Cerebellar nuclear complex (tissue), 1 donor: ENCODE measurements around the gene CHD2.
"Not testable (repeated sequence)": the region's sequence is repeated elsewhere in the genome, so short reads cannot be mapped to it uniquely, and the experiment has no call there.

Experiments used
- DNase-seq, 2 experiments: peaks; one replicate each; lab custom pipeline; 2025; lab: John Stamatoyannopoulos, UW

CHD2 gene

DNA sequence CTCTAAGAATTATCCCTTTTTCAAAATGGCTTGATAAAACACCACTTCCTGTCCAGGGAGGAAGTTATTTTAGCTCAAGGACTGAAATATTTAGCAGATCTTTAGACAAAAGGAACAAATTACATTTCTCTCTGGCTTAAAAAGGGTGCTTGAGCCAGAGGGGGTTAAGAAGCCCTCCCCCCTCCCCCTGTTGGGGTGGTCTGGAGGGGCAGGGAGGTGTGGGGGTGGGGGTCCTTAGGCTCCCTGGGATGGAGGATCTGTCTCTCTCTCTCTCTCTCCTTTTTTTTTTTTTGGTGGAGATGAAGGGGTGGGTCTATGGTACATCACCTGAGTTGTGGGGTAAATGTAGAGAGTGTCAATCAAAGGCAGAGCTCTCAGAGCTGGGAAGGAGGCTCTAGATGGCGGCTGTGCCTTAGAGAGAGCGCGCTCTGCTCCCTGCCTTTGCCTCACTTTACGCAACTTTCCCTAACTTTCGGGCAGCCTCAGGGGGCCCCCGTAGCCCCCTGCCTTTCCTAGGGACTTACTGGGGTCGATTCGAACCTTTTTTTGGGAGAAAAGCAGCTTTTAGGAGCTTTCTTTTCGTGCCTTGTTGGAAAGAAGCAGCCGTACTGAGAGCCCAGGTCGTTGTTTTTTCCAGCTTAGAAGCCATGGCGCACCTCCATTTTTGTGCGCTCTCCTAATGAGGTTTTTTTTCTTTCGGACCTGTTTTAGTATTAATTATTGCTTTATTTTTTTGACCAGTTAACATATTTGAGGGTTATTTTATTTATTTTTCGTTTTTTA is at the start of gene CHD2:
TSS of gene CHD2 (plus strand) at position 377 of the 783 bp plus-strand sequence. CDS start 914 bp downstream, outside the sequence.
- peak in 1 of 2 experiments; percentile 34 for DNase-seq

DNA sequence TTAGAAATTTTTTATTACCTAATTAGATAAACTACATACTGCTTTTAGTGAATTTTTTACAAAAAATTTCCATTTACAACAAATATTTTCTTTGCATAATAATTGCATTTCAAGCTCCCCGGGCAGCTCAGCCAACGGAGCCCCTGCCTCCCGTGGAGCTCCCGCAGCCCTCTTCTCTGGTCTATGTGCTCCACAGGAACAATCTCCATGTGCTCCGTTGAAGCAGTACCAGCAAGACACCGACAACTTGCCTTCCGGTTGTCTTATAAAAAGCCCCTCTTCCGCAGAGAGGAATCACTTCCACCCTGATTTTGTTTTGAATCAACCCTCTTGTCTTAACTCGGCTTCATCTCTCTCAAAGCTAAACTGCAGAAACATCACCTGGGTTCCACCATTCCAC is 46.9 kb upstream of the CHD2 start:
- DNase-seq: no peak

DNA sequence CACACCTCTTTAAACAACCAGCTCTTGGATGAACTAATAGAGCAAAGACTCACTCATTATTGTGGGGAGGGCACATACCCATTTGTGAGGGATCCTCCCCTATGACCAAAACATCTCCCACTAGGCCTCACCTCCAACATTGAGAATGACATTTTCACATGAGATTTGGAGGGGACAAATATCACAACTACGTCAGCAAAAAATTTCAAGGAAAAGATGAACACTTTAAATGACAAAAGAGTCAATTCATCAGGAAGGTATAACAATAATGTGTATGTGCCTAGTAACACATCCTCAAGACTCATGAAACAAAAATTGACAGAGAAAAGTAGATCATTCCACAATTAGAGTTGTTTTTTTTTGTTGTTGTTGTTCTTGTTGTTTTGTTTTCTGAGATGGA is 38.4 kb upstream of the CHD2 start:
- no peak for DNase-seq

DNA sequence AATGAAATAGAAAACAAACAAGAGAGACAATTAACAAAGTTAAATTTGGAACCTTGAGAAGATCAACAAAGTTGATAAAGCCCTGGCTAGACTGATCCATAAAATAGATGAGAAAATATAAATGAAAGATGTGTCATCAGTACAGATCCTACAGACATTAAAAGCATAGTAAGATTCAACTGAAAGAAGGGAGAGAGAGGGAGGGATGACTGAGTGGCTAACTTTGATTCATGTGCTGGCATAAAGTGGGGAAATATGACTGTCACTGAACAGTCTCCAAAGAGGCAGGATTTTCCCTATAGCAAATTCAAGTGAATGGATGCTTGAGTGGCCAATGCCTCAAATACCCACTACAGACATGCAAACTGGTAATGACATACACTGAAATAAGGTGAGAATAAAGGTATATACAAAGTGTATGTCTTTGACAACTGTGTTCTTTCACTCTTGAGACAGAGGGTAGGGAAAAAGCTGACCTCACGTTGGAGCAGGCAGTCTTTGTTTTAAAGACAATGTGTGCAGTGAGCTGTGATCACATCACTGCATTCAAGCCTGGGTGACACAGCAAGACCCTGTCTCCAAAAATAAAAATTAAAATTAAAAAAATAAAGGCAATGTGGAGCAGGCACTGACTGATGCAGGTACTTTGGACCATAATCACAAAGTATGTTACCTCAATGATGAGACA is 35.9 kb upstream of the CHD2 start:
- DNase-seq: no peak

DNA sequence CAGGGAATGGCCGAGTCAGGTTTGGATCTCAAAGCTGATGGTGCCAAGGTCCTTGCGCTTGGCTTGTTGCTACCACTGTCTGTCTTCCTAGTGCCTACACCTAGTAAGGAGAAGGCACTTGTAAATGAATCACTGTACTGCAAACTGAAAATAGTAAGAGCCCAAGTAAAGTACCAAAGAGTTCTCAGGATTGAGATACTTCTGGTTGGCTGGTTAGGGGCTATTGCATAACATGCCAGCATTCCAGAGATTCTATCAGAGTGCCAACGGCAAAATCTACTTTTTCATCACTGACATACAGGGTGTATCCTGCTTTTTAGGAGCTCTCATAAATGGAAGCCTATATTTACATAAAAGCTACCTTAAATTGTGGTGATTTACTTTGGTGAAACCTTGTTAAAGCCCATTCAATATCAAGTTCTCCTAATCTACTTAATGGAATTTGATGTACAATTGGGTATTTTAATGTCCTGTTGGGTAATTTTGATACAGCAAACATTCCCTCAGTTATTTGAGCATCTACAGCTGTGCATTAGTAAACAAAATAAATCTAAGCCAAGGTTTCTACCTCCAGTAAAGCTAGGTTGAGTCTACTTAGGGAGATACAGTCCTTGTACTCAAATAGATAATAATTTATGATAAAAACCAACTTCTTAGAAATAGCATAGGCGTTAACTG is 30.7 kb upstream of the CHD2 start:
- no peak for DNase-seq

DNA sequence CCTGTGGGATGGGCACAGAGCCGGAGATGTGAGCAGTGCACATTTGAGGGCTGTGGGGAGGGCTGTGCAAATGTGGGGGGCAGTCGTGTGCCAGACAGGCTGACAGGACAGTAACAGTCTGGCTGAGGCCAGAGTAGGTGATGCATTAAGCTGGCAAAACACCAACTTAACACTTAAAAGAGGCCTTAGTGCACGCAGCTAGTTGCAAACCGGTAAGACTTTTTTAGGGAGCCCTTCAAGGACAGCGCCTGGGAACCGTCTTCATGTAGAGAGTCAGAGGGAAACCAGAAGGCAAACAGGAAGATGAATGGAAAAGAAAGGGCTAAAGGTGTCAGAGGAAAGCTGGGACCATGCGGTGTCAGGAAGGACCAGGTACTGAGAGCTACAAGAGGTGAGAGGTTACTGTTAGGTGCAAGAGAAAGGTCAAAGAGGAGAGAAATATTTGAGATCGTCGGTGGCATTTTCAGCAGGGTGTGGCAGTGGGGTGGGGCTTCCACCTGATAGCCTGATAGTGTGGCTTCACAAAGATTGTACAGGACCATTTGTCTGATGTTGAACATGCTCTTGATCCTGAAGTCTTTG is 30.0 kb upstream of the CHD2 start:
- DNase-seq: no peak

DNA sequence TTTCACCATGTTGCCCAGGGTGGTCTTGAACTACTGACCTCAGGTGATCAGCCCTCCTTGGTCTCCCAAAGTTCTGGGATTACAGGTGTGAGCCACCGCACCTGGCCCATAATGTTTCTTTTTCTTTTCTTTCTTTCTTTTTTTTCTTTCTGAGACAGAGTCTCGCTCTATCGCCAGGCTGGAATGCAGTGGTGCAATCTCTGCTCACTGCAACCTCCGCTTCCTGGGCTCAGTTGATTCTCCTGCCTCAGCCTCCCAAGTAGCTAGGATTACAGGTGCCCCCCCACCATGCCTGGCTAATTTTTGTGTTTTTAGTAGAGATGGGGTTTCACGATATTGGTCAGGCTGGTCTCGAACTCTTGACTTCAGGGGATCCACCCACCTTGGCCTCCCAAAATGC is 27.2 kb upstream of the CHD2 start:
- not testable (repeated sequence) for DNase-seq

DNA sequence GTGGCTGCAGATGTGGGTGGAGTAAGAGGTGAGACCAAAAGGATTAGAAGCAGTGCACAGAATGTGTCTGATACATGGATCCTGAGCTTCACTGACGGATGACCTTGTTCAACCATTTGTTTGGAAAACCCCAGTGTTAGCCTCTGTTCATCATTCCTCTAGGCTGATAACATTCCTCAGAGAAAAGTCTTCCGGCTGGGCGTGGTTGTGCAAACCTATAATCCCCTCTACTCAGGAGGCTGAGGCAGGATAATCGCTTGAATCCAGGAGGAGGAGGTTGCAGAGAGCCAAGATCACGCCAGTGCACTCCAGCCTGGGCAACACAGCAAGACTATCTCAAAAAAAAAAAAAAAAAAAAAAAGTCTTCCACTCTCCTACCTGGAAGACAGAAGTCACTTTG is 23.1 kb upstream of the CHD2 start:
- DNase-seq: no peak

DNA sequence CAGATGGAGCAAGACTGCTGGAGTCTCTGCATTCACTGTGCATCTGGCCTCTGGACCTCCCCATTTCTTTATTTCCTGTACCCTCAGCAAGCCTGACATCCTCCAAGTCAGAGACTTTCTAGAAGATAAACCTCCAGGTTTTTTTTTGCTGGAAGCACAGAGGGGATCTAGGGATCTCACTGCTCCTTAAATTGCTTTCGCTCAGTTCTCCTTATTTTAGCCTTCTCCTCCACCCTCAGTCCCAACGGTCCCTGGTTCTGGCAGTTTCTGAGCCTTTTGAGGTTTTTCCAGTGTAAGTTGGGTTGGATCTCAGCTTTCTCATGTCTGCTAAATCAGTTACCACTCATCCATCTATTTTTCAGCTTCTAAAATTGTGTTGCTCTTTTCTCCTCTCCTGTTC is 22.7 kb upstream of the CHD2 start:
- no peak for DNase-seq

DNA sequence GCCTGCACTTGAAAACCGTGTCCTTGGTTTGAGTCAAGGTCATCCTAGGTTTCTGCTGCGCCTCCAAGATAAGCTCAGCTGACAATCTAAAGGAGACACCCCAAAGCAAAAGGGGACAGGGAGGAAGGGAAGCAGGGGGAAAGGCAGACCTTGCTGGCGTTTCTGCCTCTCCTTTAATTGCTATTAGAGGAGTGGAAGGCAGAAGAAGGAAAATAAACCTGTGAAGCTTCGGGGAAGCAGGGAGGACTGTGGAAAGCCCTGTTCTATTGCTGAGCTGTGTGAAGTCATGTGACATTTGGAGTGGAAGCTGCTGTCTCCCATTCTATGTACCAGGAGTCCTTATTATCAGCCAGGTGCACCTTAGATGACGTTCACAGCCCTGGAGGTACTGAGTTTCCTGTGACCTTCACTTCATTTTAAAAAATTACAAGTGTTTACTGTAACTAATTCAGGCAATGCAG is 21.5 kb upstream of the CHD2 start:
- DNase-seq: no peak

DNA sequence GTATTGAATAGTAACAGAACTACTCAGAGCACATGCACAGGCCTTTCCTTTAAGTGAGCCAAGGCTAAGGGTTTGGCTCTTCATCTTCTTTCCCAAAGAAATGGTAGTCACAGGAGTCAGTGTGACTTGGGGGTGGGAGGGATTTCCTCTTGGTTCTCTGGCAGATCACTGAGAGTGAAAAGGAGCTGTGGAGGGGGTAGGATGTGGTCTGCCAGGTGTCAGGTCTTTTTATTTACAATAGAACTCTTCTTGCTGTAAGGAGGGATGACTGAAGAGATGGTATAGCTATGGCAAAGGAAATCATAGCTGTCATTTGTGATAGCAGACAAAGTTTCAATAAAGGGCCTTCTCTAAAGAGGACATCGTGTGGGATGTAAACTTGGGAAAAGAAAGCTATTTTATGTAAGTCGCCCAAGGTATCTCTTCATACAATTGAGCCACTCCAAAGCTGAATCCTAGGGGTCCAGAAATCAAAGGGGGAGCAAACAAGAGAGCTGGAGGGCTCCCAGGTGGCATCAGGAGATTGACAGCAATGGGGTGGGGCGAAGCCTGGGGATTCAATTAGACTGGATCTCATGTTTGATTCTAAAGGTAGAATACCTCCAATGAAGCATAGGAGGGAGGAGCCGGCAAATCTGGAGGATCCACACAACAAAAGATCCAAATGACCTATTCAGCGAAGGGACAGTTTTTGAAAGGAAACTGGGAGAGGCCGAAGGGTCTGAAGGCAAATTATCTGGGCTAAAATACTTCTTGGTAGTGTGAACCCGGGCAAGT is 20.0 kb upstream of the CHD2 start:
- no peak for DNase-seq

DNA sequence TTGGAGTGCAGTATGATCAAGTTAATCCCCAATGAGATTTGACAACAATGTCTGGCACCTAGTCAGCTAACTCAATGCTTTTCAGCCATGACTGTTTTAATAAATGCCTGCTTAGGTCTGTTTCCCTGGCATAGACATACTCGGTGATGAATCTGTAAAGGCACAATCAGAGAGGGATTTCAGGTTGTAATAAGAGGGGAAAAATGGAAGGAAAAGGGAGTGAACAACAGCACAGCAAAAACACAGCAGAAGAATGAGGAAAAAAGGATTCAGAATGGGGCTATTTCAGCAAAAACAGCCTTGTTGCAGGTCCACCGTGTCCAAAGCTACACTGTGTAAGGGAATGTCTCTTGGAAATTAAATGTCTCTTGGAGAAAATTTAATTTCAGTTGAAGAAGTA is 19.3 kb upstream of the CHD2 start:
- DNase-seq: no peak

DNA sequence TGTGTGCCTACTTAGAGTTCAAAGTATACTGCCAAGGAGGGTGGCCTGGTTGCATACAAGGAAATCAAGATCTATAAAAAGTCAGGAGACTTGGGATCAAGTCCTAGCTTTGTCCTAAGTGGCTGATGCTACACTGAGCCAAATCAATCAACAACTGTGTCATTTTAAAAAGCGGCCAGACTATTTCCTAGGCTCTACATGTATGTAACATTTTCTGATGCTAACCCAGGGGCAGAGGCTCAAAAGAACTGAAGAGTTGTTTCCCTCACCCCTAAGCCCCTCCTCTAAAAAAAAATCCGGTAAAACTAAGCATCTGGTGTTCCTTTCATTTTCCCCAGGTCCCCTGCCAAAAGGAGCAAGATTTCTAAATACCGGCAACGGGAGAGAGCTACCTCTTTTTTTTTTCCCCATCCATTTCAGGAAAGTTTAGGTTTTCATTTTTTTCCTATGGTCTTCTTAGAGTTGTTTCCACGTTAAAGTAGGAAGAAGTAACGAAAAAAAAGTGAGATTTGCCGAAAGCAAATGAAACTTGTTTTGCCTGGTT is 18.8 kb upstream of the CHD2 start:
- no peak for DNase-seq

DNA sequence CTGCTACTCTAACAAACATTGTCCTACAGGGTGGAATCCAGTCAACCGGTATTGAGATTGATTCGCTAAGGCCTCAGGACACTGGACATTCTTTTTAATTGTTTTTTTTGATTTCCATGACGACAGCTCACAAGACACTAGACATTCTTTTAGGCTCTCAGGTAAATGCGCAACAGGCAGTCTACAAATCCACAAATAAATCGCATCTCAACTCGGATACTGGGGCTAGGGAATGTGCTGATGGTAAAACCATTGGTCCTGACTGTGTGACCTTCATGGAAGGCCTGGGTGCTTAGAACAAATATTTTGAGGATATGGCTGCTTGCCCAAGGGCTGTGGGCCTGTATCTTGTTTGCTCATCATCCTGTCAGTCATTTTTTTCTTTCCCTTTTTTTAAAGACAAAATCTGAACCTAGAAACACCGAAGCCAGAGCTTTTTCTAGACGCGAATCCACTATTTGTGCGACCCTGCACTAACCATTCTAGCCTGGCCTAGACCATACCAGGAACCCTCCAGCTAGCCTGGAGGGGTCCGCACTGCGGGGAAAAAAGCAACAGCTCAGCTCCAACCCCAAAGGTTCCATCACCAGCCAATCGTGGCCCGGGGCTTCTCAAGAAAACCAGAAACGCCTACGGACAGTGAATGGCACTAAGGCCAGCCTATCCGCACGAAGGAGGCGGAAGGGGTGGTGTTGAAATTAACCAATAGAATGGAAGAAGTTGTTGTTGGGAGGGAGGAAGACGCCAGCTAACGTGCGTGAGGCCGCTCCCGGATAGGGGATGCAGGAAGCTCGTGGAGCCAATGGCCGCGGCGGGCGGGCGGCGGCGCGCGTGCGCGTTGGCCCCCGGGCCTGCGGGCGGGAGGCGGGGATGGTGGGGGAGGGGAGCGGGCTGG is 18.1 kb upstream of the CHD2 start:
- DNase-seq: peak; percentile 97 to 100

DNA sequence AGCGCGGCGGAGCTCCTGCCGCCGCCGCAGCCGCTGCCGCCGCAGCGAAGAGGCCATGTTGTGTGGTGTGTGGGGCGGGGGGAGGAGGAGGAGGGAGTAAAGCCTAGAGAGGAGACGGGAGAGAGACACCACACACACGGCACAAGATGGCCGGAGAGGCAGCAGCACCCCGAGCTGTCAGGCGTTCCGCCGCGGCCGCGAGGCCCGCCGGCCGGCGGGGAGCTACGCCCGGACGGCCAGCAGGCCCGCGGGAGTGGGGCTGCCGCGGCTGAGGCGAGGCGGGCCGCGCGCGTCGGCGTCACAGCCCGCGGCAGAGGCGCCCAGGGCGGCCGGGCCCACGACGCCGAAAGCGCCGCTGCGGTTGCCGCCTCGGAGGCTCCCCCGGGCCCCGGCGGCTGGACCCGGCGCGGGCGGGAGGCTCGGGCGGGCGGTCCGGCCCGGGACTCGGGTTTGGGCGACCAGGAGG is 17.4 kb upstream of the CHD2 start:
- no peak for DNase-seq

DNA sequence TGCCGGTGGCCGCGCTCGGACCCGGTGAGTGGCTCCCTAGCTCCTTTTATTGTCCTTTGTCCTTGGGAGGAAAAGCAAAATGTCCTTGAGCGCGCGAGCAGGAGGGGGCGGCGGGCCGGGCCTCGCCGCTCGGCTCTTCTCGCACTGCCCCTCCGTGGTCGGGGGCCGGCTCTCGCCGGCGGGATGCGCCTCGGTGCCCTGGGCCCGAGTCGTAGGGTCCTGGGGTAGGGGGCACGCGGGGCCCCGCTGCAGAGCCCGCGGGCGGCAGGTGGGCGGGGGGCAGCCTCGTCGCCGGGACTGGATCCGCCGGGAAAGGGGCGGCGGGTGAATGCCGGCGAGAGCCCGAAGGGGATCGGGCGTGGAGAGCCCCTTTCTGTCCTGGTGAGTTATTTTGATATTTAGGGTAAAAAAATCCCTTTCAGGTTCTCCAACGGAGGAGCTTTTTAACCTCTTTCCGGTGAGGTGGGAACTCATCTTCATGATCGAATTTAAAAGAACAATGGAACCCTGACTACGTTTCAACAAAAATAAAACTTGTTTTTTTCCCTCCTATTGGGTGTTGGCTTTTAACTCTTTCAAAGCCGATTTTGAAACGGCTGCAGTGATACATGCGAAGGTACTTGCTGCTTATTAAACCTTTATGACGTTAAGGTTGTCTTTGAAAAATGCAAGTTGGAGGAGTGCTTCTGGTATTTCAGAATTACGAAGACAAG is 16.8 kb upstream of the CHD2 start:
- no peak for DNase-seq

DNA sequence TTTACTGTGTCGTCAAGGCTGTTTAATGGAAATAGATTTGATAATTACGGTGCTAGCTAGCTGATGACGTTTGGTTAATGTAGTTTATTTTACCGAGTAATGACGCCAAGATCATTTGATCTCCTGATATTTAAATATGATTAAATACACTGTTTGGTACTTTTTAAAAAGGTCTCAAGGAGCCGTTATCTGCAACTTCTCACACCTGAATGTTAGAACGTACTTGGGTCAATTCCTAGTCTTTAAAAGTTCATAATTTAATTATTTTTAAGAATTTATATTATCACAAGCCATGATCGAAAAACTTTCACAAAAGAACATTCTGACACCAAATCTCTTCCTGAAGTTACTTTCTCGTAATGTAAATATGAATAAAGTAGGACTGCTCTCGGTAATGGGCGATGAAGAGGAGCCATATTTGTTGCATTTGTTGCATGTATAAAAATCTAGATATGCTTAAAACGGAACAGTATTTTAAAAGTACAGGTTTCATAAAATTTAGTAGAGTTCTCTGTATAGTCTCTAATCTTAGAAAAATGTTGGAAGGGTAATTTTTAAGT is 16.2 kb upstream of the CHD2 start:
- no peak for DNase-seq

DNA sequence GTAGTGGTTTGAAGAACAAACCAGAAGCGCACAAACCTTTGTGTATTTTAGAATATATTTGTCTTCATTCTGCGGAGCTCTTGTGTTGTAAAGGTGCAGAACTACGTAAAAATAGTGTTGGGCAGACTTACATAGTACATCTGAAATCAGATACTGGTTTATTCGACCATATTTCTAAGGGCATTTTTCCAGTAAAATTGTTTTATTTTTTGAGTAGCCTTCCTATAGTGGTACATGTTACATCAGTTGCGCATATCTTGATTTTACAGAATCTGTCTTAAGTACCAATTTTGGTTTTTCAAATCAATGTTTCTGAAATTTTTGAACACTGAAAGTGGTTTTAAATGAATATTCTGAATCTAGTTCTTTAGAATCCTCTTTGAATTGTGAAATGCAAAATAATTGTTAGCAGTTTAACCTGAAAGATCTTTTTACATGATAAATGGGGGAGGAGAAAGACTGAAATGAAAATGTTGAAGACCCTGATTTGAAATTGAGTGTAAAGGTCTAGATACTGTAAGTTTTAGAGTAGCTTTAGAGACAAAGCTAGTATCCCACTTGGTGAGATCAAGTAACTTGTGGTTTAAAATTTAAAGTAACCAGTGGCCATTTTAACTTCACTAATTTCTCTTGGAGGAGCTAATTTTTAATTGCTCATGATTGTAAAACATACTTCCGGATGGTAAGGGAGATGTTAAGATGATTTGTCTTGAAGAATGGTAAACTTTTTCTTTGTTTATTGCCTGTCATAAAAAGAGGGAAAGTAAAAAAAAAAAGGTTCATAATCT is 15.5 kb upstream of the CHD2 start:
- no peak for DNase-seq
